Cardiac fibroblast (primary cell): ENCODE results near the gene SLC35F3.
"Not testable (repeated sequence)": the region's sequence is repeated elsewhere in the genome, so short reads cannot be mapped to it uniquely, and the experiment has no call there.

Experiments
- DNase-seq, 2 donors: peaks; one replicate each; pipeline versions ENCODE4 v3.0.0 to v3.0.0-alpha.2; 2010; ENCODE audit warnings: low read depth in 2 of 2
- H3K4me3 ChIP-seq, 2 donors: replicated peaks in 1 of 2; 1 replicate in 1 of 2; 2 replicates in 1 of 2; pipeline ENCODE4 v1.5.1; 2011; ENCODE audit warnings: low read depth in 2 of 2, low read length in 2 of 2, mild to moderate bottlenecking in 2 of 2, moderate library complexity in 1 of 2
- TF ChIP-seq, protein P1 (sequence below): IDR thresholded peaks from one replicate; pipeline ENCODE4 v1.5.1; 2011; ENCODE audit warnings: low read depth, mild to moderate bottlenecking, low read length, inconsistent platforms

SLC35F3 gene

GRCh38 chr1:234150892-234151291 is 246.4 kb downstream of the SLC35F3 start:
- no peak for DNase-seq
- TF ChIP-seq, protein P1, sequence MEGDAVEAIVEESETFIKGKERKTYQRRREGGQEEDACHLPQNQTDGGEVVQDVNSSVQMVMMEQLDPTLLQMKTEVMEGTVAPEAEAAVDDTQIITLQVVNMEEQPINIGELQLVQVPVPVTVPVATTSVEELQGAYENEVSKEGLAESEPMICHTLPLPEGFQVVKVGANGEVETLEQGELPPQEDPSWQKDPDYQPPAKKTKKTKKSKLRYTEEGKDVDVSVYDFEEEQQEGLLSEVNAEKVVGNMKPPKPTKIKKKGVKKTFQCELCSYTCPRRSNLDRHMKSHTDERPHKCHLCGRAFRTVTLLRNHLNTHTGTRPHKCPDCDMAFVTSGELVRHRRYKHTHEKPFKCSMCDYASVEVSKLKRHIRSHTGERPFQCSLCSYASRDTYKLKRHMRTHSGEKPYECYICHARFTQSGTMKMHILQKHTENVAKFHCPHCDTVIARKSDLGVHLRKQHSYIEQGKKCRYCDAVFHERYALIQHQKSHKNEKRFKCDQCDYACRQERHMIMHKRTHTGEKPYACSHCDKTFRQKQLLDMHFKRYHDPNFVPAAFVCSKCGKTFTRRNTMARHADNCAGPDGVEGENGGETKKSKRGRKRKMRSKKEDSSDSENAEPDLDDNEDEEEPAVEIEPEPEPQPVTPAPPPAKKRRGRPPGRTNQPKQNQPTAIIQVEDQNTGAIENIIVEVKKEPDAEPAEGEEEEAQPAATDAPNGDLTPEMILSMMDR, result no peak
- H3K4me3 ChIP-seq, result no peak overlapping the region

DNA sequence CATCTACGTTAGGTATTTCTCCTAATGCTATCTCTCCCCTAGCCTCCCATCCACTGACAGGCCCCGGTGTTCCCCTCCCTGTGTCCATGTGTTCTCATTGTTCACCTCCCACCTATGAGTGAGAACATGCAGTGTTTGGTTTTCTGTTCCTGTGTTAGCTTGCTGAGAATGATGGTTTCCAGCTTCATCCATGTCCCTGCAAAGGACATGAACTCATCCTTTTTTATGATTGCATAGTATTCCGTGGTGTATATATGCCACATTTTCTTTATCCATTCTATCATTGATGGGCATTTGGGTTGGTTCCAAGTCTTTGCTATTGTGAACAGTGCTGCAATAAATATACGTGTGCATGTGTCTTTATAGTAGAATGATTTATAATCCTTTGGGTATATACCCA is 247.9 kb downstream of the SLC35F3 start:
- DNase-seq, H3K4me3 ChIP-seq: not testable (repeated sequence)

GRCh38 chr1:234154320-234155251 is 250.1 kb downstream of the SLC35F3 start:
- DNase-seq, result peak; percentile 81 to 85
- H3K4me3 ChIP-seq, result no peak overlapping the region
- TF ChIP-seq, protein P1, result peak; percentile 75

GRCh38 chr1:234162661-234163060 is 258.2 kb downstream of the SLC35F3 start:
- TF ChIP-seq, protein P1, result no peak
- no peak overlapping the region for H3K4me3 ChIP-seq
- no peak for DNase-seq

GRCh38 chr1:234163267-234163919 is 258.9 kb downstream of the SLC35F3 start:
- no peak overlapping the region for H3K4me3 ChIP-seq
- no peak for DNase-seq
- TF ChIP-seq, protein P1, result no peak

GRCh38 chr1:234164098-234164709 is 259.7 kb downstream of the SLC35F3 start:
- no peak overlapping the region for H3K4me3 ChIP-seq
- TF ChIP-seq, protein P1, result no peak
- no peak for DNase-seq
